CD4-positive, alpha-beta T cell treated with Interleukin-1 beta for 1 hour (primary cell): Measurements from ENCODE around the gene HS6ST2.

Experiments used
- DNase-seq, 2 donors: peaks; one replicate each; pipeline ENCODE4 v3.0.0-alpha.2; 2020 to 2022

HS6ST2 gene

DNA sequence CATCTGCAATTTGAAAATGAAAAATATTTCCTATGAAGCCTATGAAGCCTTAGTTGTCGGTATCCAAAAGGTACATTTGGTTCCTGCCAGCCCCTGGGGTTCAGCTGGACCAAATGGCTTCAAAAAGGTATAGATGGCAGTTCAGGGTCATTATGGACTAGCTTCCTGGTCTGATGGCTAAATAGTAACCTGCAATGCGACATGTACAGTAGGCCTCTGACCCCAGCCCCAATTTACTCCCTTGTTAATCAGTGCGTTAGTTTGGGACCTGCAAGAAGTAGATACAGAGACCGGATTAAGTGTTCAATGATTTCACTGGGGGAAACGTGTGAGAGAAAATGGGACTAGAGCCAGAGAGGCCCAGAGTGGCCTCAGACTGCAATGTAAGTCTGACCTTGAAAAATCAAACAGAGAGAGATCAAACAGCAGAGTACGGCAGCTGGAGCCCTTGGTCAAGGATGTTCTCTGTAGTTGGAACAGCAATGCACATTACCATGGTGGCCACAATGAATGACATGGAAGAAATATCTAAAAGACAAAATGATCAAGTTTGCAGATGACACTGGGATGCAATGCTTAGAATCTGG, 354.6 kb downstream of the HS6ST2 start:
- DNase-seq, result no peak

DNA sequence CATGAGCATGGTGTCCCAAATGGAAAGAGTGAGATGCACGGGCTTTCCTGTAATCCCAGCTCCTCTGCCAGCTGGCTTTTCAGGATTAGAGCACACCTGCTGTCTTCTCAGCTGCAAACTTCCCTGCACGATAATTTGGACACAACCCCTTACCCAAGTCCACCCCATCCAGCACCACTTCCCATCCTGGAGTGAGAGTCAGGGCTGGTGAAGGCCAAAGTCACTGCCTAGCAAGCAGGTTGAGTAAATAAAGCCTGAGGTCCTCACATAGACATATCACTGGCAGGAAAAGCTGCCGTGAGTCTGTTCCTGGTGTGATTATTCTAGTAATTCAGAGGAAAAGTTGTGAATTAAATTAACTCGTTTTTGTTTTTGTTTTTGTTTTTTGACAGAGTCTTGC, 355.7 kb downstream of the HS6ST2 start:
- no peak for DNase-seq

DNA sequence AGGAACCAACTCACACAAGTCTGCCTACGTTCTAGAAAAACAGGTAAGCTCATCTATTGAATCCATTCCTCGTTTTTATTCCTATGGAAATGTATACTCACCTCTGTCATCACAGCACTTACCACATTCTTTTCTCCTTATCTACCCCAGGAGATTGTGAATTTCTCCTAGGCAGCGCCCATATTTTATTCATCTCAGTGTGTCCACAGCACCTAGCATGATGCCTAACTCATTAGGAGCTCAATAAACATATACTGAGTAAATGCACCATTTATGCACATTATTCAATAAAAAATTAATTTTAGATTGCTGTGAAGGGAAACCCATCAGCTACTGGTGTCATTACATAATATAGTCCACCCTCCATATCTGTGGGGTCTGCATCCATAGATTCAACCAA, 363.4 kb downstream of the HS6ST2 start:
- DNase-seq, result no peak

DNA sequence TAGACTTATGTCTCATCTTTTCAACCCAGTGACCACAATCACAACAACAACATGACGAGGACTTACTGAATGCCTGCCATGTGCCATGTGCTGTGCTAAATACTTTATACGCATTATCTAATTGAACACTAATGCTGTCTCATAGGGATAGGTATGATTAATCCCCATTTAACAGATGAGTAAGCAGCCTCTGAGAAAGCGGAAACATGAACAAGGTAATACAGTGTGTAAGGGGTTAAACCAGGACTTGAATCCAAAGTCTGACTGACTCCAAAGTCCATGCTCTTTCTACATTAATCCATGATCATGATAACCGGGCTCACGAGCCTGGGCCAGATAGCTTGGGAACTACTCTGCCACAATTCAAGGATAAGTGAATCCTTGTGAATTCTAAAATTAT, 364.3 kb downstream of the HS6ST2 start:
- DNase-seq, result no peak

DNA sequence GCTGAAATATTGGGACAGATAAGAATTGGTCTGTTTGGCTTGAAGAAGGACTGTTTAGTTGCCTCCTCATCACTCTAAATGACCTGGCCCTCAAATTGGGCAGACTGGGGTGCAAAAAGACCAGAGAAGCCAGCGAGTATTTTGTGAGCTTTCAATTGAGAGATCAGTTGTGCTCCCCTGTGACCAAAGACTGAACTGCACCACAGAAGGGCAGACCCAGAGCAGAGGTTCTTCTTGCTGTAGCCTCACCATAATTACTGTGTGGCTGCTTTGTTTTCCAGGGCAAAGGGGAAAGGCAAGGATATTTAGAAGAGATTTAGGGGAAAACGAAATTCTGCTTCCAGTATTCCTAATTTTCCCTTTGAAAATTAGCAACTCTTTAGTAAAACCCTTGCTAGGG, 365.5 kb downstream of the HS6ST2 start:
- peak in 1 of 2 donors; percentile 5 for DNase-seq

DNA sequence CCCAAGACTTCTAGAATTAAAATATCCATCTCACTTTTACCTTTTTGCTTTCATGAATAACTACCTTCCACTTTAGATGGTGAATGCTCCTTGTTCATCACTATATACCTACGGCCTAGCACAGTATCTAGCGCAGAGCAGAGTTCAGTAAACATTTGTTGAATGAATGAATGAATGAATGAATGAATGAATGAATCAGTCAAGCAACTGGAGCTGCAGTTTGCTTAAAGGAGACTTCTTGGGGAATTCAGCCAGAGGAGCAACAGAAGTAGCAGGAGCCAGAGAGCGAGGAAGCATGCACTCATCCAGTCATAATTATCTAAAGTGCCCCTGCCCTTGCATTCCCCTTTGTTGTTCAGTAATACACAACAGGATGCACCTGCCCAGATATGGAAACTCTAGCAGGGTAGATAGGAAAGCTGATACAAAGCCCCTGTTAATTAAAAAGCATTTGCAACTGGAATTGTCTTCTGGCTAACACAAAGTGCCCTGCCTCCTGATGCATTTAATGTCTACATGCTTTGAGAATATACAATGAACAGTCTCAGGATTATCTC, 366.6 kb downstream of the HS6ST2 start:
- DNase-seq, result no peak

DNA sequence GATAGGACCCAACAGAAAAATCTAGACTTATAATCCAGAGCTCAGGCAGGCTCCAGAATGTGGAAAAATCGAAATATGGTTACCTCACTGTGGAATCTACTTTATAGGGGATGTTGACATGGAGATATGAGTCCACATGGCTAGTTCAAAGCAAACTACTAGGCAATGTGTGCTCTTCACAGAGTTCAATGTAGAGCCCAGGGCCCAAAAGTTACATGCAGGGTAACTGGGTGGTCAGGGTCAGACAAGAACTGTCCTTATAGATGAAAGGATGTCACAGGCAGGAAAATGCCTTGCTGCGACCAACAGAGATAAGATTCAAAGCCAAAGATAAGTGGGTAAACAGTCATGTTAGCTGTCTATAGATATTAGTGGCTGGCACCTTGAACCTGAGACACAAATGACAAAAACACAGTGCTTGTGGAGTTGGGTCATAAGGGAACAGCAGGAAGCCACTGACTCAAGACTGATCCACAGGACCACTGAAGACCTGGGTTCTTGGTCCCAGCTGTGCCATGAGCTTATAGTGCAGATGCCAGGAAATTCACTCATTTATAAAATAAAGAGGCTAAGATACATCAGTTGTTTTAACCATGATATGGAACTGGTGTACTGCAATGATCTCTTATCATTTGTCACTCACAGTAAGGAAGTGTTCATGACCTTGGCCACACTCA, 367.9 kb downstream of the HS6ST2 start:
- DNase-seq, result no peak

DNA sequence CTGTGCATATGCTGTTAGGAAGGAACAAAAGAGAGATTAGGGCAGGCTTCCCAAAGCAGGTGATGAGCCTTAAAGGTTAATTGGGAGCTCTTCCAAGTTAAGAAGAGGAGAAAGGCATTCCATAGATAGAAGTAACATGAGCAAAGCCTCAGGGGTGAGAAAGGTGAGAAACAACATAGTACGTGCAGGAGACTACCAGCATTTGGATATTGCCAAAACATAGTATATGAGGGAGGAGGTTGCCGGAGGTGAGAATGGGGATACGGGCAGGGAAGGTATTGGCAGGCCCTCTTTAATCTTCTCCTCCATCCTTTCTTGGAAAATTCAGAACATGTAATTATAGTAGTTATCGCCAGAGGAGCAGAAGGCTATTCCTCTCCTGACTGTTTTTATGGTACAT, 373.5 kb downstream of the HS6ST2 start:
- no peak for DNase-seq

DNA sequence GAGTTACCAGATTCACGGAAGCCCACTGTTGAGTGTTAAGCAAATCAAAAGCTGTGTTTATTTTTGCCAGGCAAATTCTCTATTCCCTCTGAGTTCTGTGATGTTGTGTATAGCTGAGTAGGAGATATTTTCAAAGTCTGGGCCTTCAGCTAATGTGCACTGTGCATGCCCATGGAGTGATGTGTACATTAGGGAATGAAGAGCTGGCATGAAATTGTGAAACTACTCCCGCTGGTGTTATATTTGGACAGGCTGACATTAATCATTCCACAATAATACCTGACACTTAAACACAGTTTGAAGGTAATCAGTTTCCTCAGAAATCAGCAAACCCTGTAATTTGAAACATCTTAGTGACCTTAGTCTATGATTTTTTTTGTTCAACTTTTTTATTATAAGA, 381.5 kb downstream of the HS6ST2 start:
- no peak for DNase-seq
